ENCODE measurements around the gene PTBP3.
"Not testable (repeated sequence)": the region's sequence is repeated elsewhere in the genome, so short reads cannot be mapped to it uniquely, and the experiment has no call there.

Gene PTBP3

DNA sequence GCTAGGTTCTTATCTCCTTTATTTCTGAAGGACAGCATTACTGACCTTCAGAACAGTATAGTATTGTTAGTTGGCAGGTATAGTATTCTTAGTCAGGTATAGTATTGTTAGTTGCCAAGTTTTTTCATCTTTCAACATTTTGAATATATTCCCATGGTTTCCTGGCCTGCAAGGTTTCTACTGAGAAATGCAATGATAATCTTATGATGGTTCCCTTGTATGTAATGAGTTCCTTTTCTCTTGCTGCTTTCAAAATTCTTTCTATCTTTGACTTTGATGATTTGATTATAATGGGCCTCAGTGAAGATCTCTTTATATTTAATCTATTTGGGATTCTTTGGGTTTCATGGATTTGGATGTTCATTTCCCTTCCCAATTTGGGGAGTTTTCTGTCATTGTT is 34.0 kb upstream of the PTBP3 start:
- FAIRE-seq (no peak), DNase-seq (ENCODE audit: insufficient read length, low spot score) (no peak)
- no peak for TF ChIP-seq CTCF (IDR thresholded peaks at IDR 0.05; ENCODE audit: insufficient read depth, missing control alignments)

GRCh38 chr9:112366591-112366990 is 33.2 kb upstream of the PTBP3 start:
- FAIRE-seq (no peak), DNase-seq (ENCODE audit: insufficient read length, low spot score) (no peak)
- no peak for TF ChIP-seq CTCF (IDR thresholded peaks at IDR 0.05; ENCODE audit: insufficient read depth, missing control alignments)

- DNase-seq (ENCODE audit: insufficient read length, low spot score); FAIRE-seq: not testable (repeated sequence)
These were observed 31.8 kb upstream of the PTBP3 start for GRCh38 chr9:112365257-112365656.

DNA sequence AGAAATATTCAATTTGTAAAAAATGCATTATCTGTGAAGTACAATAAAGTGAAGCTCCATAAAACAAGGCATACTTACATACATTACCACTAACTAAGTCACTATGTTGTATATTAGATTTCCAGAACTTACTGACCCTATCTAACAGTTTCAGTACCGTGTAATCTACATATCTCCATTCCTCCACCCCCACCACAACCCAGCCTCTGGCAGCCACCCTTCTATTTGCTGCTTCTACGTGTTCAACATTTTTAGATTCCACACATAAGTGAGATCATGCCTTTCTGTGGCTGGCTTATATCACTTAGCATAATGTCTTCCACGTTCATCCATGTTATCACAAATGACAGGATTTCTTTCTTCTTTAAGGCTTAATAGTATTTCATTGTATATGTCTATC is 31.3 kb upstream of the PTBP3 start:
- DNase-seq (ENCODE audit: insufficient read length, low spot score): no peak
- TF ChIP-seq CTCF (IDR thresholded peaks at IDR 0.05; ENCODE audit: insufficient read depth, missing control alignments): no peak
- no peak for FAIRE-seq

GRCh38 chr9:112361601-112362000 is 28.2 kb upstream of the PTBP3 start:
- DNase-seq (ENCODE audit: insufficient read length, low spot score) (no peak), FAIRE-seq (no peak)
- TF ChIP-seq CTCF (IDR thresholded peaks at IDR 0.05; ENCODE audit: insufficient read depth, missing control alignments): peak; percentile 55

- no peak for TF ChIP-seq CTCF (IDR thresholded peaks at IDR 0.05; ENCODE audit: insufficient read depth, missing control alignments)
- FAIRE-seq (no peak), DNase-seq (ENCODE audit: insufficient read length, low spot score) (no peak)
These were observed 26.8 kb upstream of the PTBP3 start for GRCh38 chr9:112360047-112360804.

DNA sequence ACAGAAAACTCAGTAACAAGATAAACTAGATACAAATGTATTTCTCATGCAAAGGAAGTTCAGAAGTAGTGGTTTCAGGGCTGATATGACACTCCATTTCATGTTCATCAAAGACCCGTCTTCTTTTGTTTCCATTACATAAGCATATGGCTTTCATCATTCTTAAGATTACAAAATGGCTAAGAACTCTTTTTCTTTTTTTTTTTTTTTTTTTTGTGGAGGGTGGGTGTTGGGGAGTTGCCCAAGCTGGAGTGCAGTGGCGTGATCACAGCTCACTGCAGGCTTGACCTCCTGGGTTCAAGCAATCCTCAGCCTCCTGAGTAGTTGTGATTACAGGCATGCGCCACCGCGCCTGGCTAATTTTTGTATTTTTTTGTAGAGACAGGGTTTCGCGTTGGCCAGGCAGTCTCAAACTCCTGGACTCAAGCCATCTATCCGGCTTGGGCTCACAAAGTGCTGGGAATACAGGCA is 22.0 kb upstream of the PTBP3 start:
- DNase-seq (ENCODE audit: insufficient read length, low spot score) (no peak), FAIRE-seq (no peak)
- no peak for TF ChIP-seq CTCF (IDR thresholded peaks at IDR 0.05; ENCODE audit: insufficient read depth, missing control alignments)

Data from D721Med (cell line).